SK-N-SH (cell line): ENCODE data around the gene EEF1A2. TPM values are rescaled to one million over a fixed set of nuclear protein-coding genes. Genes with fewer than 3 reads are reported as not detected.

Experiments
- CTCF ChIA-PET: fragments of 300-600, 350-600 bp; formaldehyde crosslinking; extraction: SDS; loops from one replicate; lab custom pipeline; 2021; lab: Yijun Ruan, JAX
- POLR2A ChIA-PET: fragments of 350-600 bp; sonication (Branson Sonifier 250); formaldehyde crosslinking; extraction: SDS; loops from one replicate; lab custom pipeline; 2020; ENCODE audit warnings: antibody characterized with exemption, inconsistent platforms; lab: Yijun Ruan, JAX
- DNase-seq: peaks from one replicate; pipeline ENCODE4 v3.0.0; 2012
- H2AFZ ChIP-seq: fragments of 200-600 bp; sonication (generic); 2 replicates; pipeline ENCODE4 v1.8.1; 2016; ENCODE audit warnings: antibody characterized with exemption, mild to moderate bottlenecking, low read depth
- H3F3A ChIP-seq: fragments of 200-600 bp; sonication (generic); replicated peaks from 2 replicates; pipeline ENCODE3; 2016; ENCODE audit warnings: antibody characterized with exemption, mild to moderate bottlenecking; ENCODE audit not compliant: insufficient read depth
- H3K27ac ChIP-seq, 2 experiments: fragments of 200-500 bp in 1 of 2; fragments of 200-600 bp in 1 of 2; sonication (Bioruptor generic) in 1 of 2; sonication (generic), shearing (Covaris generic) in 1 of 2; 2 replicates each; pipeline versions ENCODE4 v1.5.1 to v1.6.1; 2014 to 2016; ENCODE audit warnings: low read depth in 2 of 2, inconsistent platforms in 1 of 2, low read length in 1 of 2, mild to moderate bottlenecking in 1 of 2, mixed read lengths in 1 of 2
- H3K27me3 ChIP-seq: fragments of 200-600 bp; sonication (generic), shearing (Covaris generic); 2 replicates; pipeline ENCODE4 v1.6.1; 2016; ENCODE audit warnings: mixed run types; ENCODE audit not compliant: insufficient read depth
- H3K36me3 ChIP-seq, 2 experiments: fragments of 200-500 bp in 1 of 2; fragments of 200-600 bp in 1 of 2; sonication (Bioruptor generic) in 1 of 2; sonication (generic) in 1 of 2; replicated peaks in 1 of 2; 2 replicates each; pipeline versions ENCODE3 to v1.5.1; 2014 to 2016; ENCODE audit warnings: low read length in 1 of 2, mild to moderate bottlenecking in 1 of 2; ENCODE audit not compliant: insufficient read depth in 2 of 2, control insufficient read depth in 1 of 2
- H3K4me1 ChIP-seq, 2 experiments: fragments of 200-500 bp in 1 of 2; fragments of 200-600 bp in 1 of 2; sonication (Bioruptor generic) in 1 of 2; sonication (generic), shearing (Covaris generic) in 1 of 2; 2 replicates each; pipeline versions ENCODE4 v1.5.1 to v1.6.1; 2014 to 2016; ENCODE audit warnings: low read depth in 1 of 2, low read length in 1 of 2, mixed run types in 1 of 2; ENCODE audit not compliant: insufficient read depth in 2 of 2, control insufficient read depth in 1 of 2
- H3K4me2 ChIP-seq: fragments of 200-600 bp; sonication (generic), shearing (Covaris generic); 2 replicates; pipeline ENCODE4 v1.6.1; 2017; ENCODE audit warnings: mixed run types
- H3K4me3 ChIP-seq, 2 experiments: fragments of 200-500 bp in 1 of 2; fragments of 200-600 bp in 1 of 2; sonication (Bioruptor generic) in 1 of 2; sonication (generic), shearing (Covaris generic) in 1 of 2; 2 replicates each; pipeline versions ENCODE4 v1.5.1 to v1.8.1; 2014 to 2016; ENCODE audit warnings: low read depth in 2 of 2, inconsistent platforms in 1 of 2, low read length in 1 of 2, mild to moderate bottlenecking in 1 of 2, mixed read lengths in 1 of 2, moderate library complexity in 1 of 2
- H3K79me2 ChIP-seq: fragments of 200-600 bp; sonication (generic); 2 replicates; pipeline ENCODE4 v1.8.1; 2017; ENCODE audit warnings: mild to moderate bottlenecking; ENCODE audit not compliant: insufficient read depth
- H3K9ac ChIP-seq: fragments of 200-600 bp; sonication (generic); 2 replicates; pipeline ENCODE4 v1.6.1; 2017; ENCODE audit warnings: mixed run types
- H3K9me2 ChIP-seq: fragments of 200-600 bp; sonication (generic); 2 replicates; pipeline ENCODE4 v1.6.1; 2017; ENCODE audit warnings: mixed run types
- H3K9me3 ChIP-seq: fragments of 200-600 bp; sonication (generic); 2 replicates; pipeline ENCODE4 v1.6.1; 2017; ENCODE audit warnings: mixed run types, mild to moderate bottlenecking, moderate library complexity
- H4K20me1 ChIP-seq: fragments of 200-600 bp; sonication (generic); 2 replicates; pipeline ENCODE4 v1.6.1; 2017; ENCODE audit warnings: mild to moderate bottlenecking, mixed run types; ENCODE audit not compliant: insufficient read depth
- CTCF ChIP-seq: fragments of 200-600 bp; sonication (generic); IDR thresholded peaks from 2 replicates; pipeline ENCODE4 v1.6.1; 2017; ENCODE audit warnings: antibody characterized with exemption, mild to moderate bottlenecking, moderate library complexity
- JUND ChIP-seq: IDR thresholded peaks from 2 replicates; pipeline ENCODE4 v1.4.0; 2012
- MXI1 ChIP-seq: IDR thresholded peaks from 2 replicates; pipeline ENCODE4 v1.6.1; 2012; ENCODE audit warnings: mild to moderate bottlenecking, low read depth, low read length, improper control_type of control experiment
- REST ChIP-seq: IDR thresholded peaks from 2 replicates; pipeline ENCODE4 v1.6.1; 2012; ENCODE audit warnings: mild to moderate bottlenecking, low read depth, low read length, moderate library complexity
- RXRA ChIP-seq: IDR thresholded peaks from 2 replicates; pipeline ENCODE4 v1.4.0; 2012; ENCODE audit warnings: low read depth, mild to moderate bottlenecking, borderline replicate concordance
- SIN3A ChIP-seq: IDR thresholded peaks from 2 replicates; pipeline ENCODE4 v1.6.1; 2012; ENCODE audit warnings: low read depth, mild to moderate bottlenecking, low read length, moderate library complexity, borderline replicate concordance
- WGBS: methylation state at CpG from one replicate; pipeline ENCODE4 v1.1.6; 2017; ENCODE audit warnings: low lambda C conversion rate; 5-methylcytosine and 5-hydroxymethylcytosine counted together
- polyA plus RNA-seq, 3 experiments: library from polyadenylated mRNA; depleted of rRNA; stranded (reverse); fragments of >200 nt; gene quantifications; 2 replicates each; pipeline ENCODE4 v1.2.3, GENCODE V29; 2012

Gene EEF1A2
- polyA plus RNA-seq, 1 of the 3 experiments (the other 2 are of a cell fraction), result 16.5 TPM

DNA sequence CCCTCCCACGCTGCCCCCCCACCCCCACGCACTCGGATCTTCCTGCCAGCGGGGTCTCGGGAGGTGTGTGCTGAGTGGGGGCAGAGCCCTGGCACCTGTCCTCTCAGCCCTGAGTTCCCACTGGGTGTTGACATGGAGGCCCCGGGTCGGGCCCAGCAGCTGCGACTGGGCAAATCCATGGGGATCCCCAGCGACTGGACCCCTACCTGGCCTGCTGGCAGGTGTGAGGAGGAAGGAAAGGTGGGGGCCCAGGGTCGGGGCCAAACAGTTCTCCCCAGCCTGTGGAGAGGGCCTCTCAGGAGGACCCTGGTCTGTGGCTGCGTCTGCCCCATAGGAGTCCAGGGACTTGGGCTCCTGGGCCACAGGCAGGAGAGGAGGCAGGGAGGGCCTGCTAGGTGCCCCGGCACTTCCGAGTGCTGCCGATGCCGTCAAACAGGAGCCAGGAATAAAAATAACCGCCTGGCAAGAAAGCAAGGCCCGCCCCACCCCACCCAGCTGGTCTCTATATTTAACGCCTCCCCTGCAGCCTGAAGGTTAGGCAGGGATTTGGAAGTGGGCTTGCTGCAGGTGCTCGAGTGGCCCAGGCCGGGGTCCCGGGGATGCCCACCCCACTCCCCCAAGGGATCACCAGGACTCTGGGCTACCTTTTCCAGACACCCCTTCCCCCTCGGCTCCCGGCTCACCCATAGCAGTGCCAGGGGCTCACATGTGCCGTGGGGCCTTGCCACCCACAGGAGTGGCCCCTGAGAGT, 1.4 kb upstream of the EEF1A2 start (continued):
- TF ChIP-seq REST (no peak), CTCF (no peak), JUND (no peak), RXRA (no peak), SIN3A (no peak)

DNA sequence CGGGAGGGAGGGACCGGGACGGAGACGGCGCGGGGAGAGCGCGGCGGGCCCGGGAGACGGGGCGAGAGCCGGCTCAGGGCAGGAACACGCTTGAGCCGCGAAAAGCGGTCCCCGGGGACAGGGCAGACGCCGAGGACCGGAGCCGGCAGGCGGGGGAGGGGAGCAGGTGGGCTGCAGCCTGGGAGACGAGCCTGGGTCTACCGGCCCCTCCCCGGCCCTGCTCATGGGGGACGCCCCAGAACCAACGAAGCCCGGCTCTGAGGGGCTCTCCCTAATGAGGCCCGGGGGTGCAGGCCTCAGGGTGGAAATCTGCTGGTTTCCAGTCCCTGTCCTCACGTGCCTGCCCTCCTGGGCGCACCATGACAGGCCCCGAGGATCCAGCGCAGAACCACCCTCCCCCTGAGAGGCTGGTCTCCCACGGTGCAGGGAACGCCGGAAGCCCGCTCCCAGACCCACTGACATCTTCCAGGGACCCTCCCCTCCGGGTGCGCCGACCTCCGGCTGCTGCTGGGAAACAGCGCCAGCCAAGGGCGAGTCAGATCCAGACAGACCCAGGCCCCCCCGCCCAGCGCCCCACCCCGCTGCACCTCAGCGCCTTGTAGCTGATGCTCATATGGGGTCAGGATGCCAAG, 571 bp upstream of the EEF1A2 start:
- no peaks in the 10 kb centered on the region for H3K27me3 ChIP-seq
- CTCF ChIA-PET, result interaction anchor here (0.7 kb wide), 1 partner anchor 9 kb away, joined by 3 read pairs; no protein-coding TSS in a partner anchor
- H3K9me2 ChIP-seq, result no peaks in the 10 kb centered on the region
- peaks cover 7% of the 10 kb centered on the region for H3F3A ChIP-seq
- H3K27ac ChIP-seq, result peak overlapping the region in 1 of 2 experiments; percentile 68; a peak in 1 of 4 replicates
- peak overlapping the region in 1 of 2 experiments; percentile 52; a peak in 2 of 4 replicates for H3K4me3 ChIP-seq
- peak; percentile 76 for DNase-seq
- POLR2A ChIA-PET, result no interaction called here
- no peak overlapping the region for H3K9ac ChIP-seq
- peaks cover 0 to 6% of the 10 kb centered on the region in 2 experiments for H3K36me3 ChIP-seq
- H3K79me2 ChIP-seq, result no peaks in the 10 kb centered on the region
- H4K20me1 ChIP-seq, result no peaks in the 10 kb centered on the region; the same call in 1 of the 2 replicates
- TF ChIP-seq REST, result no peak
- 0 out of 2 replicates have a peak, but pooled peaks have one; percentile 6 for TF ChIP-seq MXI1
- WGBS, result 36% methylated on average over 11 of the region's 48 CpGs
- H3K4me2 ChIP-seq, result peak overlapping the region; percentile 62; the same call in 1 of the 2 replicates
- H2AFZ ChIP-seq, result no peak overlapping the region
- H3K4me1 ChIP-seq, result peaks cover 0 to 51% of the 10 kb centered on the region in 2 experiments; a peak in 1 of 4 replicates
- no peaks in the 10 kb centered on the region for H3K9me3 ChIP-seq
